CD4-positive, alpha-beta T cell treated with Interleukin-15 for 4 hours (primary cell): ENCODE results near the gene ADD3.
A peak's percentile ranks its signal among the peaks of the same experiment; 100 is the strongest.
"Not testable (repeated sequence)": the region's sequence is repeated elsewhere in the genome, so short reads cannot be mapped to it uniquely, and the experiment has no call there.

Experiments used
- DNase-seq: peaks from one replicate; pipeline ENCODE4 v3.0.0-alpha.2; 2020; ENCODE audit warnings: low spot score

Gene ADD3

DNA sequence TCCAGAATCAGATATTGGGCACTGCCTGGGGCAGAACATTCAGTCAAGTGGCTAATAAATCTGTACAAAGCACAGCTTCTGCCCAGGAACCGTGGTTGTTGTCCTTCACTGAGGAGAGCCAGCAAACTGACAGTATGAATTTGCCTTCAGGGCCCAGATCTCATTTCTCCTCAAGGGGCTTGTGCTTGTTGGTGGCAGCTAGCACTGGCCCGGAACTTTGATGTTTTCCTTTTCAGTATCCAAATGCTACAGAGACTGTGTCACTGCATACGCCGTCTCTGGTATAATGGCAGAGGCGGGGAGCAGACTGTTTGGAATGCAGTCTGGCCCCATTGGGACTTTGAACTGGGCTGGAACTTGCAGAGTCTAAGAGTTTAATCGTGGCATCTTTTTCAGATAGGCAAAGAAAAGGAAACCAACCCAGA, 30.4 kb upstream of the ADD3 start:
- DNase-seq, result no peak

DNA sequence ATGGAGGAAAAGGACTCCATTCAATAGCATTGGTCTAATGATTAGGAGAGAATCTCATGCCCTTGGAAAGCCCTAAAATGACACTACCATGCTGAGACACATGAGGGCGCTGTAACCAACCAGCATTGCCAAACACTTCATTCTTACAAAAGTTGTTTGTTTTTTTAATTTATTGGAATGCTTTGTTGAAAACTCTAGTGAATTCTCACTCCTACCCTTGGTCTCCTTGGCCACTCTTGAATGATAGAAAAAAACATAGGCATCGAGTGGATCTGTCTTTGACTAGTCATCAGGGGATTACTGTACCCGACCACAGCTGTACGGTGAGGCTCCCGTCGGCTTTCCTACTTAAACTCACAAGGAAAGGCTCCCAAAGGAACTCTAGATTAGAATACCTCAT, 29.3 kb upstream of the ADD3 start:
- DNase-seq, result peak; percentile 68

DNA sequence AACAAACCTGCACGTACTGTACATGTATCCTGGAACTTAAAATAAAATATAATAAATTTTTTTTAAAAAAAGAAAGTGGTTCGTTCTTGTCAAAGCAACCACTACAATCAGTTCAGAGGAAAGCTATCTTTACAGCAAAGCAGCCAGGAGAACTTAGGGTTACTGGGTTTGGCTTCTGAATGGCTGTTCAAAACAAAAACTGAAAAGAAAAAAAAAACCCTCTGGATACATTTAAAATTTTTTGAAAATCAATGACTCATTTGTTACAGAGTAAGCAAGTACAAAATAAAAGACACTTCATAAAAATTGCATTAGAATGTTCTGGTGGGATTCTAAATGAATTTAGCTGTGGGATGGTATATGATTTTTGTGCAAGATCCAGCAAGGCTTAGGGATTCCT, 28.6 kb upstream of the ADD3 start:
- DNase-seq, result no peak

DNA sequence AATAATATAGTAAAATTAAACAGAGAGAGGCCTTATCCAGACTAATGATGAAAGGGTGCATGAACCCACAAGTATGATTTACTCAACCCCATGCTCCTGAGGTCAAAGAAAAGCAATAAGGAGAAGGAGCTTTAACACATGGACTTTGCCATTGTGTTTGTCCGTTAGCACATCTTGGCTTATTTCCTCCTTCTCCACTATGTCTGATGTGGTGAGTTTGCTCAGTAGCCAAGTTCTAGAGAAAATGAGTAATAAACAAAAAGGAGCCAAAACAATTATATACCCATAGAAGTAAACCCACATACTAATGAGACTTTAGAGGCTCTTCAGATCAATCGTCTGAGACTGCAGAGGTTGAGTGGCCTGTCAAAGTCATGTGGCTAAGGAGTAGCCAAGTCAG, 26.1 kb upstream of the ADD3 start:
- DNase-seq, result no peak

DNA sequence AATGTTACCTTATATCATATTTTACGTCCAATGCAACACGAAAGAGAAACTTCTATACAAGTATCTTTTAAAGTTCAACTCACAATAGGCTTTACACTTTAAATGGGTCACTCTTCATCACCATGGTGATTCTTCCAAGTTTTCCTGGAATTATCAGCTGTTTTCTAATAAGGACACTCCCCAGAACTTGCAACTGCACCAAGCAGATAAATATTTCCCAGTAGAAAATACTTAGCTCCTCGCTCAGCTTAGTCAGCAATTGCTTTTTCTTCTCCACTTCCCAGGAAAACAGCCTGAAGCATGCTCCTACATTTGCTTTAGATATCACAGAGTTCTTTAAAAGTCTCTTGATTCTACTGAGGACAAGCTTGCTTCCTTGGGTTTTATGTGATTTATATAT, 25.7 kb upstream of the ADD3 start:
- no peak for DNase-seq

DNA sequence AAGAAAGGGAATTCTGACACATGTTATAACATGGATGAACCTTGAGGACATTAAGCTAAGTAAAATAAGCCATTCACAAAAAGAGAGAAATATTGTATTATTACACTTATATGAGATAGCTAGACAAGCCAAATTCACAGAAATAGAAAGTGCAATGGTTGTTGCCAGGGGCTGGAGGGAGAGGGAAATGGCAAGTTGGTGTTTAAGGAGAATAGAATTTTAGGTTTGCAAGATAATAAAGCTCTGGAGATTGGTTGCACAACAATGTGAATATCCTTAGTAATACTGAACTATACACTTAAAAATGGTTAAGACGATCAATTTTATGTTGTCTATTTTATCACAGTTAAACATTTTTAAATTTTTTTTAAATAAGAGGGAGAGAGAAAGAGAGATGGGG, 25.0 kb upstream of the ADD3 start:
- DNase-seq, result no peak

DNA sequence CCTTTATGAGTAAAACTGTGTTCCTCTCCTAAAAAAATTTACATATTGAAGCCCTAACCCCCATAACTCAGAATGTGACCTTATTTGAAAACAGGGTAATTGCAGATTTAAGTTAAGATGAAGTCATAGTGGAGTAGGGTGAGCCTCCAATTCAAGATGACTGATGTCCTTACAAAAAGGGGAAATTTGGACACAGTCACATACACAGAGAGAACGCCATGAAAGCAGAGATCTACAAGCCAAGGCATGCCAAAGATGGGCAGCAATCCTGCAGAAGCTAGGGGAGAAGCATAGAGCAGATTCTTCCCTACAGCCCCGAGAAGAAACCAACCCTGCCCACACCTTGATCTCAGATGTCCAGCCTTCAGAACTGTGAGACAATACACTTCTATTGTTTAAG, 23.8 kb upstream of the ADD3 start:
- no peak for DNase-seq

DNA sequence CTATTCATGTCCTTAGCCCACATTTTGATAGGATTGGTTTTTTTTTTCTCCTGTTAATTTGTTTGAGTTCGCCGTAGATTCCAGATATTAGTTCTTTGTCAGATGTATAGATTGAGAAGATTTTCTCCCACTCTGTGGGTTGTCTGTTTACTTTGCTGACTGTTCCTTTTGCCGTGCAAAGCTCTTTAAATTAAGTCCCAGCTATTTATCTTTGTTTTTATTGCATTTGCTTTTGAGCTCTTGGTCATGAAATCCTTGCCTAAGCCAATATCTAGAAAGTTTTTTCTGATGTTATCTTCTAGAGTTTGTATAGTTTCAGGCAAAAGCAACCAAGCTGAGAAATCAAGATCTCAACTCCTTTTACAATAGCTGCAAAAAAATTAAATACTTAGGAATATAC, 22.0 kb upstream of the ADD3 start:
- DNase-seq, result not testable (repeated sequence)

DNA sequence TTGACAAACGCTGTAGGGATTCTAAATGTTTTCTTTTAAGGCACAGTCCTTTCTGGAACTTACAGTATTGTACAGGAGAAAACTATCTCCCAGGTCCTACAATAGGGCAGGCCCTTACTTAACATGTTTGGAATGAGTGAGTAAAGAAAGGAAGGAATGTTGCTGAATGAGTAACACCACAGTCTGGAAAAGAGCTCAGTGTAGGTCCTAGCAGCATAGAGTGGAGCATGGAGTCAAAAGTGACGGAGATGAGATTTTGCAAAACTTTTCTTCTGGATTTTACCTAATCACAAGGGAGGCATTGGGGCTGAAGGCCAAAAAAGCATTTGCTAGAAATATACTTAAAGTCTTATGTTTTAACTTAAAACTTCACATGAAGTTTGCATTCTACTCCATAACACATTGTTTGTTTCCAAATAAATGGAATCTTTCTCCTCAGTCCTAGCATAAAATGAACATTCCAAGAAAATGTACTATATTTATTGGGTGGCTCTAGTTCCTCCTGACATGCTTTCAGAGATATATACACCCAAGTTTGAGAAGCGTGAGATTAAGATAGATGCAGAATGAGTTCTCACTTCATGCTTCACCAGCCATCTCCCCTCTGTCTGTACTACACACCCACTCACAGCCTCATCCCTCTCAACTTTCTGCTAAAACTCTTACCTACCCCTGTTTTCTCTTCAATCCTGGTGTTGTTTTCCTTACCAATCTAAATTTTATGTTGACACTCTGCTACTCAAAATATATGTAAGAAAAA, 20.2 kb upstream of the ADD3 start:
- no peak for DNase-seq

DNA sequence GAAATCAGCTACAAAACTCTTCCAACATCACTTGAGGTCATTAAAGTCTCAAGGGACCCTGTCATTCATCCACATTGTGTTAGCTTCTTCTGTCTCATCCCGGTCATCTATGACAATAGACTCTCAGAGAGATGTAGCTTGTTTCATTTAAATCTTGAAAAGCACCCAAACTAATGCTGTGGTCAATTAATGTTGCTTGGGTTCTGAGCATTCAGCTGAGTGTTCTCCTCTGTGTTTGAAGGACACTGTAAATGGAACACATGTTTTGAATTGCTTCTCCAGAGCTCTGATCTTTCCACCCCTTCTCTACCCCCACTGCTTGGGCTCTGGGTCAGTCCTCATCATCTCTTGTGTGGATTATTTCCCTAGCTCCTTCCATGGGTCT, 19.6 kb upstream of the ADD3 start:
- DNase-seq, result no peak

DNA sequence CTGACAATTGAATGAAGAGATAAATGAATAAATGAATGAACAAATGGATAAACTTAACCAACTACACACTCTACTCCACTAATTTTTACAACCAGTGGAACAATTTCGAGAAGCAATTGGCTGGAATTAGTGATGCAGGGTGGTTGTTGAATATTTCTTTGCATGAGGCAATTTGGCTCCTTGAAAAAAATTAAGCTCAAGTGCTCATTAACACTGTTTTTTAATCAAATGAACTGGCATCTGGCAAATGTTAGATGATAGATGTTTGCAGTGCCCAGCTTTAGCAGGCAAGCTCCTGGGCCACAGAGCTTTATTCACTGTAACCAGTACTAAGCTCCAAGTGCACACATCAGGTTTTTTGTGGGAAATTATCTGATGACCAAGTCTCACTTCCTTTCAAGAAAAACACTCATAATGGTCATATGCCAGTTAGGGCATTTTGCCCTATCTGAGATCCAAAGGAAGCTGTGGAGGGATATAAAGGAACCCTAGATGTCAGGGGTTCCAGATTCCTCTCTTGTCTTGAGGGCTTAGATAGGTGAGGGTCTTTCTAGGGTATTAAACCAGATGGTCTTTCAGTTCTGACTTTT, 16.4 kb upstream of the ADD3 start:
- no peak for DNase-seq

DNA sequence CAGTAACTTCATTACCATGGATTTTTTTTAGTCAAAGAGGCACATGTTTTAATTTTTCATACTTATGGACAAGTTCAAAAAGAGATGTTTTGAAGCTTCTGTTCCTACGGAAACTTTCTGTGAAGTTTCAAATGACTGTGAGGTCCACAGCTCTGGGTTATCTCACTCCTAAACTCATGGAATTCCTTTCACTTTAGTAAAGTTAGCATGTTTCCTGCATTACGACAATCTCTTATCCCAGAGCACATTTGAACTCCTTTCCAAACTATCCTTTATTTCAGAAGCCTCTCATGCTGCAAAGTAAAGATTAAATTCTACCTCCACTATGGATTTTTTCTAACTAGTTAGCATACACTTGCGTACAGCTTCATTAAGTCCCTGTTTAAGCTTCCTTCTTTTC, 15.3 kb upstream of the ADD3 start:
- DNase-seq, result no peak

DNA sequence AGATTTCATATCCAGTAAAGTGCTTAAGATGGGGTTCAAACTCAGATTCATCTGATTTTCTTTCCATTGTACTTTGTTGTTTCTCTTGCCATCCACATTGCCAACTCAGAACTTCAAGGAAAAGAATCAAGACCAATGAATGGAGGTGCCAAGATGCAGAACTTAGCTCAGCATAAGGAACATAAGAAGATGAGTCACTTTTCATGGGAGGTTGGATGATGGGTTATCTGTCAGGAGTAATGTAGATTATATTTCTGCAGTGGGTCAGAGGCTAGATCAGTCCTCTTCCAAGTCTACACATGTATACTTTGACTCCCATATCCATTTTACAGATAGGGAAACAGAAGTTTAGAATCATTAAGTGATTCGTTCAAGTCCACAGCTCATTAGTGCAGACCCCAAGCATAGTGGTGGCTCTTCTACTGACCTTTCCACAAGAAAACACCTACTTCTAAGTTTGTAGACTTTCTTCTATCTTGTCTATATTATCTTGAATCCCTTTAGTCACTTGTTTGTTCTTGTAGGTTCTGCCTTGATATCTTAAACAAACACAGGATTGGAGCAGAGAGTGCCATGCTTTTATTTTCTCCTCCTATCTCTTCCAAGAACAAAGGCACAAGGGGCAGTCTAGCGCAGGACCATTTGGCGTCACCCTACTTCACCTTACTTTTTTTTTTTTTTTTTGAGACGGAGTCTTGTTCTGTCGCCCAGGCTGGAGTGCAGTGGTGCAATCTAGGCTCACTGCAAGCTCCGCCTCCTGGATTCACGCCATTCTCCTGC, 14.0 kb upstream of the ADD3 start:
- DNase-seq, result no peak

DNA sequence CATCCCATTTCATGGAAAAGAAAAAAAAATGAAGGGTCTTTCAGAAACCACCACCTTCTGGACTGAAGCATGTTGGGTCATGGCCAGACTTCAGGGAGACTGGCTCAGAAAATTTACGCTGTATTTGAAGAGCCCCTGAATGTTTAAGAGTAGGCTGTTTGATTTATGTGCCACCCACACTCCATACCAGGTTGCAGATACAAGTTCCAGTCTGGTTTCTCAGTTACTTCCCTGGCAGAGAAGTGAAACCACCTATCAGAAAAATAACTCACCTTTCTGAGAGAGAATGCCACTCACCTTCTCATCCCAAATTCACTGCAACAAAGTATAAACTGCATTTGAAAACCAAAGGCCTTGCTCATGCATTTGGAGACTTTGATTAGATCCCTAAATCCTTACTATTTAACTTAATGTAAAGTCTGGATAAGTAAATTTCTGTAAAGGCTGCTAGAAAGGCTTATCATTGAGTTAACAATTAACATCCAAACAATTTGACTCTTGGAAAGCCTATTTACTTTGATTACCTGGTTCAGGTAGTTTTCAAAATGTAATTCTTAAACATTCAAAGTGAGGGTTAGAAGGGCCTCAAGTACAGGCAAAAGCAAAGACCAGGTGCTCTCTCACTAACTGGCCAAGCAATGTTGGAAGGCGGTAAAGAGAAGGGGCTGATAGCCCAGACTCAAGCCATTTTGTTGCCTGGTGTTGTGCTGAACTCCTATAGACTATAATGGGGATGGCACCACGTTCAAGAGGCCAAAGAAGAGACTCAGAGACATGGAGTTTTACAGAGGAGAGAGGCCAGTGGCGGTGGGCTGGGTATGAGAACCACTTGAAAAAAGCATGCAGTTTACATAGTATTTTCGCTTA, 12.8 kb upstream of the ADD3 start:
- DNase-seq, result no peak

DNA sequence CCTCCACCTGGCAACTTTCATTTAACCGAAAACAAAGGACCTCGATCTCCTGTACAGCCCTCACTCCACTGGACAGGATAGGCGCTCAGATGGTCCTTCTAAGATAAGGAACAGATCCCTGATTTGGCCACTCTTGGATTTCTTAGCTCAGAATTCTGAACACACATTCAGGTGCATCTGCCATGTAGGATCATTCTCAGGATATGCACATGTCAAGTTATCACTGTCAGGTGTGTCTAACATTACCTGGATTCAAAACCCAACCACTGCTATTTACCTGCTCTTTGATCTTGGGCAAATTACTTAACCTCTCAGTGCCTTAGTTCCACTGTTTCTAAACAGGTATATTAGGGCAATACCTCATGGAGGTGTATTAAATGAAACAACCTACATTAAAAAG, 12.2 kb upstream of the ADD3 start:
- no peak for DNase-seq

DNA sequence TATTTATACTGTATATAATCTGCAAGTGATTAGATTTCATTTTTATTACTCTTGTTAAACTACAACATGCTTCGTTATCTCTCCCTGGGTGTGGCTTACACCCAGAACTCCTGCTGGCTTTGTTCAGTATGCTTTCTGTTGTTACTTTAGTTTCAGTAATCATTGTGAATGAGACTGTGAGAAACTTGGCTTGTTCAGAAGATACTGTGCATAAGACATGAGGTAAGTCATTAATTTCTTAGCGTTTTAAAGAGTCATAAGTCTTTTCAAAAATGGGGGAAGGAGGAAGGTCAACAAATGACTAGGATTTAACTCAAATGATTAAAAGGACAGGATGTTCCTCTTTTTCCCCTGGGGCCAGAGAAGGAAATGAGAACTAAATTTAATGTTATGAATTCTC, 11.6 kb upstream of the ADD3 start:
- no peak for DNase-seq

DNA sequence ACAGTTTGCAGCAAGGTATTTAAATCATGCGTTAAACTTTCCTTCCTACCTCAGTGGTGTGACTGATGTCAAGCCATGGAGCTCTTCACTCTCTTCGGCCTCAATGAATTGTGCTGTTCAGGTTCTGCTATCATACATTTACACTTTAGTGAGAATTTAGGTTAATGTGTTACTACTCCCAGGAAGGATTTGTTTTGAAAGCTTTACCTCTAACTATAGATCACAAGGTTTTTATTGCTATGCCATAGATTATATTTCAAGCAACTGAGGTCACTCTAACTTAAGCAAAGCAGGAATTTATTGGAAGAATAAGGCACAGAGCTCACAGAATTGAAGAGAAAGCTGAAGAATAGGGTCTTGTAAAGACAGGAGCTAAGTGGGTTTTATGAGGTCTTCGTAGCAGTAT, 11.0 kb upstream of the ADD3 start:
- DNase-seq, result no peak

DNA sequence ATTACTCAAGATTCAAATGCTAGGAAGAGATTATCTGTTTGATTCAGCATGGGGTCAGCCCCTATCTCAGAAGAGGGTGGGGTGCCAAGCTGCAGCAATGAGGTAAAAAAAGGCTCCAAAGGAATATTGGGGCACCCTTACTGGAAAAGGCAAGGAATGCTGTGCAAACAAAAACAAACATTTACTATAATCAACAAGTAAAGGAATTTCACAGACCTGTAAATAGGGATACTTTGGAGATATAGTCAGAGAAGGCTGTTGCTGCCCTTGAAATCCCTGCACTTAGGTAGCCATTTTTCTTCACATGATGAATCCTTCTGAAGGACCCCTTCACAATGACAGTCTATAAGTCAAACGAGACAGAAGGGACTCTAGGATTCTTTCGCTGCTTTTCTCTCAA, 10.6 kb upstream of the ADD3 start:
- no peak for DNase-seq

DNA sequence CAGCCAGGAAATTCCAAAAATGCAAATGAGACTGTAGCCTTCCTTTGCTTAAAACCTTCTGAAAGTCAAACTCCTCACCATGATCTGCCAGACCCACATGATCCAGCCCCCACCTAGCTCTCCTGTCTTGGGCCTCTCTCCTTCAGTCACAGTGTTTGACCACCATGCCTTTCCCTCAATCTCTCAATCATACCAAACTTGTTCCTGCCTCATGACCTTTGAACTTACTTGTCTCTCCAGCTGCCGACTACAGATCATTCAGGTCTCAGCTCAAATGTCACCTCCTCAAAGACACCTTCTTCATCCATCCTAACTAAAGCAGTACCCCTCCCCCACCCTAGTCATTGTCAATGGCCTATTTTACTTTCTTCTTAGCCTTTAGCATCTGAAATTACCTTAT, 9.3 kb upstream of the ADD3 start:
- DNase-seq, result no peak

DNA sequence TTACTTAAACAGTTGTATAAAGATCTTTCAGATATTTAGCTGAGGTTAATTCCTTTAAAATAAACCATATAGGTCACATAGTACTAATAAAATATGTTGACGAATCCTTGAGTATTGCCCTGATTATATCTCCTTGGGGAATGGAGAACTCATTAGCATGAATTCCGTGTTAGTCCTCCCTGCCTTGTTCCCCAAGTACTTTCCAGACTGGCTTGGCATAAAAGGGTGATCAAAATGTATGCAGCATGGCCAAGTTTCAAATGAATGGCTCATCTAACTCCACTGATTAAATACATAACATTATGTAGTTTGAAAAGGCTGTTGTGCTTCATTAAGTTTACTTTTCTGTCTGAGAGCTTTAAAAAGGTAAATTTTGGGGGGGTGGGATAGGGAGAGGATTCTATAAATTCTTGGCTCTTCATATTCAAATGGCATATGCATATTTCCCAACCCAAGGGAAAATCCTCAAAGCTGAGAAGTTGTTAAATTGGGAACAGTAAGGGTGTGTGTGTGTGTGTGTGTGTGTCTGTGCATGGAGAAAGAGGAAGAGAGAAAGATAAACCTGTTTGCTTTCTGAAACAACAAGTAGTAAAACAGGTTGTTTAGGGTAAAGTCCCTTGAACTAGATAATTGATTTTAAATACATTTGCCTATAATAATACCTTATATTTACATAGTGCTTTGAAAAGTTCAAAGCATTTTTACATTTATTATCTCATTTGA, 4.8 kb upstream of the ADD3 start:
- no peak for DNase-seq

DNA sequence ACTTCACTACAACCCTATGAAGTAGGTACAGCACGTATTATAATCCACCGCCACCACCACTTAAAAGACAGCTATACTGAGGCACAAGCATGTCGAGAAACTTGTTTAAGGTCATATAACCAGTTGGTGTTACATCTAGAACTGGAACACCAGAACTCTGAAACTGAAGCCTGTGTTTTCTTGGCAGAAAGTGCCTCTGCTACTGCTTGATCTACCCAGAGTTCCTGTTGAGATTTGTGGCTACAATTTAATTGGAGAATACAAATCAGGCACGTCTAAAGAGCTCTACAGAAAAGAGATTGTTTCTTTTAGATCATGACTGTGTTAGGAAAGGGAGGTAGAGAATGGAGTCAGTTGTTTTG, 4.3 kb upstream of the ADD3 start:
- no peak for DNase-seq

DNA sequence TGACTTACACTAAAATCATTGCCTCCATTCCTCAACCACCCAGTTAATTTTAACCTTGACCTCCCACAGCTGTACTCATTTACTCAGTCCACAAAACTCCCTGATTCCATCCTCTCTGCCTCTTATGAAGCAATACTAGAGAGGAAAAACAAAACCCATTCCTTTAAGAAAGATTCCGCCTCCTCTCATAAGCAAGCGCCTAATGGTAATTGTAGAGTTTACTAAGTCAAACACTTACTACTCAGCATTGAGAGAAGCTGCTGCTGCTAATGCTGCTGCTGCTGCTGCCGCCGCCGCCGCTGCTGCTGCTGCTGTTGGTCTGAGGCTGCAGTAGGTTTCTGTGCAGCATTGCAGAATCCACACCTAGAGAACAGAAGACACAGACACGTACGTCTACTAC, 2.1 kb upstream of the ADD3 start:
- no peak for DNase-seq
